Liver (tissue), 9 donors: ENCODE measurements around the gene BANK1. TPM values are rescaled to one million over a fixed set of nuclear protein-coding genes. Genes with fewer than 3 reads are reported as not detected.

Experiments
- DNase-seq: peaks from one replicate; pipeline ENCODE4 v3.0.0-alpha.2; 2017; ENCODE audit warnings: low spot score
- H3K27ac ChIP-seq, 2 donors: one replicate each; pipeline ENCODE4 v1.7.0; 2013; ENCODE audit warnings: inconsistent platforms in 2 of 2, low read length in 2 of 2, control low read depth in 1 of 2, low read depth in 1 of 2, mild to moderate bottlenecking in 1 of 2
- H3K27me3 ChIP-seq, 4 donors: one replicate each; pipeline versions ENCODE4 v1.6.1 to v1.7.0; 2013; ENCODE audit warnings: low read length in 3 of 4, inconsistent platforms in 1 of 4, mild to moderate bottlenecking in 1 of 4, moderate library complexity in 1 of 4; ENCODE audit not compliant: control insufficient read depth in 4 of 4, insufficient read depth in 4 of 4
- H3K36me3 ChIP-seq, 4 donors: one replicate each; pipeline versions ENCODE4 v1.6.1 to v1.7.0; 2013; ENCODE audit warnings: low read length in 3 of 4, mild to moderate bottlenecking in 3 of 4, low read depth in 1 of 4, moderate library complexity in 1 of 4; ENCODE audit not compliant: control insufficient read depth in 4 of 4, insufficient read depth in 3 of 4
- H3K4me1 ChIP-seq, 4 donors: one replicate each; pipeline versions ENCODE4 v1.6.1 to v1.7.0; 2013; ENCODE audit warnings: low read length in 3 of 4, mild to moderate bottlenecking in 3 of 4, moderate library complexity in 1 of 4; ENCODE audit not compliant: control insufficient read depth in 4 of 4, insufficient read depth in 4 of 4
- H3K4me3 ChIP-seq, 3 donors: one replicate each; pipeline versions ENCODE4 v1.6.1 to v1.7.0; 2013; ENCODE audit warnings: low read length in 3 of 3, control low read depth in 1 of 3, low read depth in 1 of 3, mild to moderate bottlenecking in 1 of 3
- H3K9ac ChIP-seq, 2 donors: one replicate each; pipeline ENCODE4 v1.7.0; 2013; ENCODE audit warnings: low read length in 2 of 2, mild to moderate bottlenecking in 2 of 2, moderate library complexity in 2 of 2, control low read depth in 1 of 2, low read depth in 1 of 2
- H3K9me3 ChIP-seq, 4 donors: one replicate each; pipeline versions ENCODE4 v1.6.1 to v1.7.0; 2013; ENCODE audit warnings: low read length in 3 of 4; ENCODE audit not compliant: control insufficient read depth in 4 of 4
- ATF3 ChIP-seq: IDR thresholded peaks from 2 replicates; pipeline ENCODE4 v1.6.1; 2016; ENCODE audit warnings: antibody characterized with exemption
- EGR1 ChIP-seq, 2 donors: IDR thresholded peaks; 2 replicates each; pipeline ENCODE4 v1.6.1; 2016 to 2018; ENCODE audit warnings: antibody characterized with exemption in 2 of 2, low read depth in 2 of 2
- FOXA1 ChIP-seq: IDR thresholded peaks from 2 replicates; pipeline ENCODE4 v1.6.1; 2016; ENCODE audit warnings: antibody characterized with exemption
- FOXA2 ChIP-seq: IDR thresholded peaks from 2 replicates; pipeline ENCODE4 v1.6.1; 2016; ENCODE audit warnings: antibody characterized with exemption
- GABPA ChIP-seq, 2 donors: IDR thresholded peaks in 1 of 2; conservative IDR thresholded peaks in 1 of 2; 2 replicates each; pipeline ENCODE4 v1.6.1; 2016; ENCODE audit warnings: antibody characterized with exemption in 2 of 2, mild to moderate bottlenecking in 1 of 2, moderate library complexity in 1 of 2
- HNF4A ChIP-seq, 2 donors: conservative IDR thresholded peaks; 2 replicates each; pipeline ENCODE4 v1.6.1; 2016; ENCODE audit warnings: antibody characterized with exemption in 2 of 2, mild to moderate bottlenecking in 2 of 2
- HNF4G ChIP-seq: IDR thresholded peaks from 2 replicates; pipeline ENCODE4 v1.6.1; 2016; ENCODE audit warnings: antibody characterized with exemption
- JUND ChIP-seq, 2 donors: IDR thresholded peaks; 2 replicates each; pipeline ENCODE4 v1.6.1; 2016; ENCODE audit warnings: antibody characterized with exemption in 2 of 2
- MAX ChIP-seq: IDR thresholded peaks from 2 replicates; pipeline ENCODE4 v1.6.1; 2016; ENCODE audit warnings: antibody characterized with exemption
- NR2F2 ChIP-seq: IDR thresholded peaks from 2 replicates; pipeline ENCODE4 v1.6.1; 2016; ENCODE audit warnings: antibody characterized with exemption
- RAD21 ChIP-seq, 2 donors: IDR thresholded peaks; 2 replicates each; pipeline ENCODE4 v1.6.1; 2016; ENCODE audit warnings: antibody characterized with exemption in 2 of 2, mild to moderate bottlenecking in 2 of 2
- REST ChIP-seq: IDR thresholded peaks from 2 replicates; pipeline ENCODE4 v1.6.1; 2016; ENCODE audit warnings: antibody characterized with exemption, mild to moderate bottlenecking
- RXRA ChIP-seq, 2 donors: IDR thresholded peaks; 2 replicates each; pipeline ENCODE4 v1.6.1; 2017 to 2018; ENCODE audit warnings: antibody characterized with exemption in 2 of 2, mild to moderate bottlenecking in 1 of 2
- SP1 ChIP-seq: IDR thresholded peaks from 2 replicates; pipeline ENCODE4 v1.6.1; 2018; ENCODE audit warnings: antibody characterized with exemption, mild to moderate bottlenecking
- TAF1 ChIP-seq: conservative IDR thresholded peaks from 2 replicates; pipeline ENCODE4 v1.6.1; 2016; ENCODE audit warnings: antibody characterized with exemption, mild to moderate bottlenecking
- YY1 ChIP-seq: IDR thresholded peaks from 2 replicates; pipeline ENCODE4 v1.6.1; 2016; ENCODE audit warnings: antibody characterized with exemption, mild to moderate bottlenecking
- ZBTB33 ChIP-seq: IDR thresholded peaks from 2 replicates; pipeline ENCODE4 v1.6.1; 2016; ENCODE audit warnings: antibody characterized with exemption
- WGBS: extraction: QIAGEN DNeasy Blood & Tissue Kit; methylation state at CpG from one replicate; pipeline ENCODE4 v1.1.7; 2013; 5-methylcytosine and 5-hydroxymethylcytosine counted together
- polyA plus RNA-seq, 2 donors: library from polyadenylated mRNA; stranded (reverse) in 1 of 2; unstranded in 1 of 2; fragments of 200-250 nt in 1 of 2; fragments of >200 nt in 1 of 2; fragmentation: Nextera tagmentation in 1 of 2; extraction: Ambion mirVana in 1 of 2; gene quantifications; one replicate each; pipeline versions ENCODE4 v1.2.1 to v1.2.3, GENCODE V29; 2013 to 2015
- total RNA-seq, 2 donors: library from RNA; depleted of rRNA; stranded (reverse); fragments of >200 nt; gene quantifications; one replicate each; pipeline ENCODE4 v1.2.3, GENCODE V29; 2014
- TF ChIP-seq, protein P1 (sequence below): fragments of 150-350 bp; IDR thresholded peaks from 2 replicates; pipeline ENCODE4 v1.5.1; 2017; ENCODE audit warnings: improper control_type of control experiment, low read depth, low read length; ENCODE audit not compliant: missing input control
- donor health status: healthy.
- donor health status: healthy.
- donor health status: healthy.
- donor health status: healthy.
- donor health status: healthy.

Gene BANK1
- total and polyA plus RNA-seq, 4 donors = 0.06 to 1.7 (median 0.35) TPM

GRCh38 chr4:101933855-101934254 lies 143.3 kb downstream of the BANK1 start (continued):
- no peak for TF ChIP-seq REST

- H3K4me1 ChIP-seq = no peaks in the 10 kb centered on the region
- no peaks in the 10 kb centered on the region for H3K9me3 ChIP-seq
- H3K9ac ChIP-seq = no peak overlapping the region
- peaks cover 0 to 2% (median 0%) of the 10 kb centered on the region in 4 donors for H3K27me3 ChIP-seq
- H3K27ac ChIP-seq = no peak overlapping the region
- DNase-seq = no peak
- no peaks in the 10 kb centered on the region for H3K36me3 ChIP-seq
- H3K4me3 ChIP-seq = no peak overlapping the region
- WGBS = 75% methylated on average over 2 of the region's 2 CpGs
- no peak for TF ChIP-seq FOXA2
- no peak for TF ChIP-seq REST
- TF ChIP-seq JUND (IDR thresholded peaks at IDR 0.05) = no peak
- no peak for TF ChIP-seq TAF1
- no peak for TF ChIP-seq FOXA1
- no peak for TF ChIP-seq YY1
- no peak for TF ChIP-seq MAX
- TF ChIP-seq ZBTB33 = no peak
- TF ChIP-seq, protein P1, sequence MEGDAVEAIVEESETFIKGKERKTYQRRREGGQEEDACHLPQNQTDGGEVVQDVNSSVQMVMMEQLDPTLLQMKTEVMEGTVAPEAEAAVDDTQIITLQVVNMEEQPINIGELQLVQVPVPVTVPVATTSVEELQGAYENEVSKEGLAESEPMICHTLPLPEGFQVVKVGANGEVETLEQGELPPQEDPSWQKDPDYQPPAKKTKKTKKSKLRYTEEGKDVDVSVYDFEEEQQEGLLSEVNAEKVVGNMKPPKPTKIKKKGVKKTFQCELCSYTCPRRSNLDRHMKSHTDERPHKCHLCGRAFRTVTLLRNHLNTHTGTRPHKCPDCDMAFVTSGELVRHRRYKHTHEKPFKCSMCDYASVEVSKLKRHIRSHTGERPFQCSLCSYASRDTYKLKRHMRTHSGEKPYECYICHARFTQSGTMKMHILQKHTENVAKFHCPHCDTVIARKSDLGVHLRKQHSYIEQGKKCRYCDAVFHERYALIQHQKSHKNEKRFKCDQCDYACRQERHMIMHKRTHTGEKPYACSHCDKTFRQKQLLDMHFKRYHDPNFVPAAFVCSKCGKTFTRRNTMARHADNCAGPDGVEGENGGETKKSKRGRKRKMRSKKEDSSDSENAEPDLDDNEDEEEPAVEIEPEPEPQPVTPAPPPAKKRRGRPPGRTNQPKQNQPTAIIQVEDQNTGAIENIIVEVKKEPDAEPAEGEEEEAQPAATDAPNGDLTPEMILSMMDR = no peak
- no peak for TF ChIP-seq RXRA (IDR thresholded peaks at IDR 0.05)
- TF ChIP-seq GABPA (IDR thresholded peaks at IDR 0.05 in 1 of 2, conservative IDR thresholded peaks at IDR 0.05 in 1 of 2) = no peak
- TF ChIP-seq HNF4A (conservative IDR thresholded peaks at IDR 0.05) = no peak
- TF ChIP-seq RAD21 (IDR thresholded peaks at IDR 0.05) = no peak
- TF ChIP-seq NR2F2 = no peak
- TF ChIP-seq ATF3 = no peak
- TF ChIP-seq HNF4G = no peak
- TF ChIP-seq SP1 = no peak
- no peak for TF ChIP-seq EGR1 (IDR thresholded peaks at IDR 0.05; ENCODE audit: low read depth in 2 of 2)
Measured at GRCh38 chr4:101938836-101939235, 148.3 kb downstream of the BANK1 start.
